GM19467 (cell line): Measurements from ENCODE around the gene GALK2.
"Not testable (repeated sequence)": the region's sequence is repeated elsewhere in the genome, so short reads cannot be mapped to it uniquely, and the experiment has no call there.

Experiments
- ATAC-seq: cut with Tn5 transposase; IDR thresholded peaks from one replicate; pipeline ENCODE4 v1.9.1; 2021; ENCODE audit warnings: mild to moderate bottlenecking, moderate library complexity; ENCODE audit not compliant: unreplicated experiment

The GALK2 gene

GRCh38 chr15:49328941-49329340, 158.9 kb downstream of the GALK2 start:
- ATAC-seq, result no peak

GRCh38 chr15:49330166-49330565, 160.1 kb downstream of the GALK2 start:
- ATAC-seq, result no peak

GRCh38 chr15:49331442-49331841, 161.4 kb downstream of the GALK2 start:
- ATAC-seq, result no peak

- no peak for ATAC-seq
Observed at GRCh38 chr15:49331951-49332350, 161.9 kb downstream of the GALK2 start.

- no peak for ATAC-seq
Observed at GRCh38 chr15:49339656-49340055, 169.6 kb downstream of the GALK2 start.

- no peak for ATAC-seq
Observed at GRCh38 chr15:49343546-49343945, 173.5 kb downstream of the GALK2 start.

GRCh38 chr15:49354439-49354838, 184.4 kb downstream of the GALK2 start:
- not testable (repeated sequence) for ATAC-seq

- ATAC-seq, result no peak
Observed at GRCh38 chr15:49361370-49361769, 191.3 kb downstream of the GALK2 start.

- no peak for ATAC-seq
Observed at GRCh38 chr15:49366496-49366895, 196.4 kb downstream of the GALK2 start.

GRCh38 chr15:49370782-49371181, 200.7 kb downstream of the GALK2 start:
- no peak for ATAC-seq

- no peak for ATAC-seq
Observed at GRCh38 chr15:49372366-49372765, 202.3 kb downstream of the GALK2 start.

- no peak for ATAC-seq
Observed at GRCh38 chr15:49379996-49380395, 209.9 kb downstream of the GALK2 start.

GRCh38 chr15:49380912-49381311, 210.9 kb downstream of the GALK2 start:
- no peak for ATAC-seq
